ENCODE results near the gene PTPRK.

PTPRK gene

DNA sequence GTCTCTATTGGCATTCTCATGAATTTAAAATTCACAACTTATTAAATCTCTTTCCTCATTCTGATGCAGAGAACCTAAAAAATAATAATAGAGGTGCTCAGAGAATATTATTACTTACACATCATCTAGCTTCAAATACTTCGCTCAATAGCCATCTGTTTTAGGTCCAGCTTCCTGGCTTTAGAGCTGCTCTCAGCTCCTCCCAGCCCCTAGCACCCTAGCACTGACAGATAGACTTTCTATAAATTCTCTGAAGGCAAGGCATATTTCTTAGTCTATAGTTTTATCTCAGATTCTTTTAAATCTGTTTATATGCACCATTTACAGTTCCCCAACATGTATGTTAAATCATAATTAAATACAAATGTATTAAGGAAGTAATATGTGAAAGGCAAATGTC lies 281.3 kb downstream of the PTPRK start:
- no peak for DNase-seq

DNA sequence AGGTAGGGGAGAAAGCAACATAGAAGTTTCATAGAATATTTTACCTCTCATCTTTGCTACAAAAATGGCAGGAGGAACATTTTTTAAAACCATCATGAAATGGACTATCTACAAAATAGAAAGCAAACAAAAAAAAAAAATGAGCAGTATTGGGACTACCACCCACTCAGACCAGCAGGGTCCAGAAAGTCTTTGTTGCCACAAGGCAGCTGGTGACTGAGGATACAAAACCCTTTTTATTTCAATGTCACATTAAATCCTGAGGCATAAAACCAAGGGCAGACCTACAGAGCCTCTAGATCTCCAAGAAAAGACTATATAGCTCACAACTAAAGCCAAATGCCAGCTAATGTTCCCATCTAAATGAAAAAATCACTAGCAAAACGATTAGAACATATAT lies 282.2 kb downstream of the PTPRK start:
- no peak for DNase-seq

DNA sequence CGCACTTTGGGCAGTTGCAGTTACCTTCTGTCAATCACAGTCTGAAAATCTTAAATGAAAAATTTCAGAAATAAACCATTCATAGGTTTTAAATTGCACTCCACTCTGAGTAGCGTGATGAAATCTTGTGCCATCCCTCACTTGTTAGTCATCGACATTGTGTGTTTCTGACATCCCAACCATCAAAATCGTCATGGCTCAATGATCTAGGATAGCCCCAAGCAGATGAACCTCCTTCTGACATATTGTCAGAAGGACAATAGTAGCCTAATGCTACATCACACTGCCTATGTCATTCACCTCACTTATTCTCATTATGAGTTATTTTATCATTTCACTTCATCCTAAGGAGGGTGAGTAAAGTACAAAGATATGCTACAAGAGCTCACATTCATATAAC lies 284.8 kb downstream of the PTPRK start:
- no peak for DNase-seq

DNA sequence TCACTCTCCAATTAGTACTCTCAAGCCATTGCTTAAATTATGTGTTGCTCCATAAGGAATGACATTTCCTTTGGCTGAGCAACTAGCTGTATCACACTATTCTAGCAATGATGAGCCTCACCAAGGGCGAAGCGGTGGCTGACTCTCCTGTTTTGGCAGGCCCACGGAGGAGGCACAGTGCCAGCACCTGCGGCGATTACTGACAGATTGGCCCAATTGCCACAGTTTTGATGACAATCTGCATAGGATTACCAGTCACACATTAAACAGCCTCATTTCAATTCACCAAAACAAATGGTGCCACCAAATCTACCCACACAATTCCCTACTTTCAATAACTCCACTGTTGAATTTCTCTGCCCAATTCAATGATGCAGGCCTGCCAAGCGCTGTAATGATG lies 286.9 kb downstream of the PTPRK start:
- DNase-seq, result no peak

DNA sequence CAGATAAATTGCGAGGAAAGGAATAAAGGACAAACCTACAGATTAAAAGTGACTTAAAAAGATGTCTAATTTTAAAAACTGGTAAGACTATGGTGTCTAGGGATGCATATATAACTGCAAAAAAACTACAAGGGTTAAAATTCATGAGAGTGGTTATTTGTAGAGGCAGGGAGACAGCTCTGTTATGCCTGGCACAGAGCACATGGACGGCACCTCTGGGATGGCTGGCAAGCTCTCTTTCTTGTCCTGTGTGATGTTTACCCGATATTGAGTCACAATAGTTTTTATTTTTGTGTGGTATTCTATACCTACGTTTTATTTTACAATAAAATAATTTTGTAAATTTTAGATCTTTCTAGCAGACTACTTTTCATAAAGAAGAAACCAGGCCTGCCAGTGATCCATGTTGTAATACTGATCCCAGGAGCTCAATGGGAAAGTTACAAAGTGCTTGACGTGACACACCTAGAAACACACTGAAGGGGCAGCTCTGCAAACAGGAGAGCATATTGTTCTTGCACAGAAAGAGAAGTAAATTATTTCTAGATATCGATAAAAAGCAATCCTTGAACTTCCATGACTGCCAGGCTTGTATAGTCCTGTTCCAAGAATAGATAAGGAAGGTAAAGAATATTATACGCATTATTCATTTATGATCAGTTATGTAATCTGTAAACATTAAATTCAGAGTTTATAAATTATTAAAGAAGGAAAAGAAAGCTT lies 290.0 kb downstream of the PTPRK start:
- DNase-seq, result no peak

DNA sequence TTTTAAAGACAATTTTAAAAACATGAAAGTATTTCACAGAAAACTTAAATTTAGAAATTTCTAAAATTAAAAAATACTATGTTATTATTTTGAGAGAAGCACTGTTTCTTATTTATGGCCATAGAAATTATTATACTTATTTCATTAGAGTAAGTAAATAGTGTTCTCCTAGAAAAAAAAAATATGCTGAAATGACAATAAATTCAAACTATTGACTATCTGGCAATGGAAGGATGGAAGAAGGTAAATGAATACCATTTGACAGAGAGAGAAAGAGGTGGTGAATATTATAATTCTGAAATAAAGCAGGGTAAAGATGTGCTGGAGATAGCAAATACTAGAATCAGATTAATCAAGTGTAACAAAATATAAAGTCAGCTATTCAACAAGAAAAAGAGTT lies 294.8 kb downstream of the PTPRK start:
- DNase-seq, result no peak

DNA sequence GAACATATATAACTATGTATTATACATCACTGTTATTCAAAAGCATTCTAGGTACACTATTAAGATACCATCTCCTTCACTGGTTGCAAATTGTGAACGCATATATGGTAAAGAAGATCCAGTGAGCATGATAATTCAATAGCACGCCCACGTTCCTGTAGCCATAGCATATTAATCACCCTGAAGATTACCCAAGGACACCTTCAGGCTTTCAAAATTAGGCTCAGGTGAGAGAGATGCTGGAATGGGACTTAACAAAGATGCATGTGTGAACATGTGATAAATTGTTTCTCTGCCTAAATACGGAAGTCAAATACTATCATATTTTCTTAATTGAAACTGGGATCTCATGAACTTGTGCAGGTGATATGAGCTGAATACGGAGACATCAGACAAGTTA lies 303.5 kb downstream of the PTPRK start:
- no peak for DNase-seq

DNA sequence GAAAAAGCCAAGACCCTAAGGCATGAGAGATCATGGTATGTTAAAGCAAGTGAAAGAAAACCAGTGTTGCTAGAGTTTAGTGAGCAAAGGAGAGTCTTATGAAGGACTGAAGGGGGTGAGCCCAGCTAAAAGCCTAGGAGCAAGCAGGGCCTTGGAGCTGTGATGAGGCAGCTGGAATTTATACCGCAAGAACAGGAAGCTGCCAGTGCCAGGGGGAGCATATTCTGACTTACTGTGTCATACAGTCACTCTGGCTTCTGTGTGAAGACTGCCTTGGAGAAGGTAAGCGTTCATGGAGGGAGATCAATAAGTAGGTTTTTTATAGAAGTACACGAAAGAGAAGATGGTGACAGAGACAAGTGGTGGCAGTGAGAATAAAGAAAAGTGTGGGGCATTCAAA lies 310.6 kb downstream of the PTPRK start:
- no peak for DNase-seq

DNA sequence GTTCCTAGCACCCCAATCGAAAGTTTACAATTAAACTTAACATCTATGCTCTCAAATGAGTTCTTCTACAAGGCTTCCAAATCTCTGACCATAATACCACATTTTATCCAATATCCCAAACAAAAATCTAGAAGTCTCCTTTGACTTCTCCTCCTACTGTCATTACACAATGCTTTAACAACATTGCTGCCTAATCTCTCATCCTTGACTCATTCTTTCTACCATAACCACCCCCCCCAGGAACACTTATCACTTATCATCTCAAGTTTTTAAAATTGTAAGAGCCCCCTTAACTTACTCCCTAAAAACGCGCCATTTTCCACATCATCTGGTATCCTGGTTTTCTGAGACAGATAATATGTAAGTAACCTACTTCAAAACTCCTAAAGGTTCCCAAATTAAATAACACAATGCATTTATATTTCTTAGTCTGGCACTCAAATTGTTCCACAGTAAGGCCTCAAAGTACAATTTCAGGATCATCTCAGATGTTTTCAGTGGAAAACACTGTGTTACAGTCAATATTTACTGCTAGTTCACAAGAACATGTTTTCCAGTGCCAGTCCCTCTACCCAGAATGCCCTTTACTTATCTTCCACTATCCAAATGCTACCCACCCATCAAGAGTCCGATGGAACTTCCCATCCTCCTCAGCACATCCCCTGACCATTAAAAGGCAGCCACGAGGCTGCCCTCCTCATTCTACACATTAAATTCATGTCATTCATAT lies 311.4 kb downstream of the PTPRK start:
- DNase-seq, result no peak

DNA sequence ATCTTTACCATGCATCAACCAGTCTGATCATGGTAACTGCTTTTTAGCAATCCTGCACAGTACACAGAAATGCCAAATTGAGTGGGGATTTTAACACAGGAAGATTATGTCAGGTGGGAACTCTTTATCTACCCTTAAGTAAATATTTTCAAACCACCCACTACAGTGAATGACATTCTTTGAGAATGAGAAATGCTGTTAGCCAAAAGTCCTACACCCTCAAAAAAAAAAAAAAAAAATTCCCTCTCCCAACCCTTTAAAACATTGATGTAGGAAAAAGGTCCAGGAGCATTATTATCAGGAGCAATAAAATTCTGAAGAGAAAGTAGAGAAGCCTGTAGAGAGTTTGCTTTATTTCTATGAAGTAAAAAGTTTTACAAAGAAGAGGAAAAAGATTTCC lies 312.3 kb downstream of the PTPRK start:
- DNase-seq, result no peak

DNA sequence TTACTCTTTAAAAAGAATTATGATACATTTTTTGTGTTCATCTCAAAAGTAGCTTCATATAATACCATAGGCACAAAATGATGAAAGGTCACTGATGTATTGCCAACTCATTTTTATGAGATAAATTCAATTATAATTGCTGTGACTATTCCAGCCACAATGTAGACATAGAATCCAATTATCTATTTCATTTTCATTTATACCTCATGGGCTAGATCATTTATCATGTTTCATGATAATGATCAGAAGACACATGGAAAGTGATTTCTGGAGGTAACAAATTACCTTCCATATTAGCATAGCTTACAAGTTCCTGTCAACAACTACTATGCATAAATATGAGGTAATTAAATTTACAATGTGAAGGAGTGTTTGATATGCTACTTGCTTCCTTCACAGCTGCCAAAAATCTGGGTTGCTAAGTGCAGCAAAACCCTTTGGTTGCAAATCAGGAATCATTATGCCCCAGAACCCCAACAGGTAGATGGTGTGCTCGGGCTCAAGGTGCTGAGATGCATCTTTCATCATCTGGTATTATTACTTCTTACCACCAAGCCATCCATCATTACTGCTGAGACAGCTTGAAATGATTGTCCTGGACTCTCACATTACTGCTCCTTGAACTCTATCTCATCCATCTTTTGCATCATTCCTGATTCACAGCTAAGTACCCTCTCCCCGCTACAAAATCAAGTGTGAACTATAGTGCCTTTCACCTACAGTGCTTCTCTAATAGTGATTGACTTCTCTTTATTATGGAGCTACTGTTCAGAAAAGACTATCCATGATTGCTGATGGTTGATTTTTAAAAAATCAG lies 313.6 kb downstream of the PTPRK start:
- no peak for DNase-seq

DNA sequence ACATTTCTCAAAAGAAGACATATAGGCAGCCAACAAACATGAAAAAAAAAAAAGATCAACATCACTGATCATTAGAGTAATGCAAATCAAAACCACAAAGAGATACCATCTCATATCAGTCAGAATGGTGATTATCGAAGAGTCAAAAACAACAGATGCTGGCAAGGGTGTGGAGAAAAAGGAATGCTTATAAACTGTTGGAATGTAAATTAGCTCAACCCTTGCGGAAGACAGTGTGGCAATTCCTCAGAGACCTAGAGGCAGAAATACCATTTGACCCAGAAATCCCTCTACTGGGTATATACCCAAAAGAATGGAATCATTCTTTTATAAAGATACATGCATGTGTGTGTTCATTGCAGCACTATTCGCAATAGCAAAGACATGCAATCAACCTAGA lies 315.8 kb downstream of the PTPRK start:
- DNase-seq, result no peak

DNA sequence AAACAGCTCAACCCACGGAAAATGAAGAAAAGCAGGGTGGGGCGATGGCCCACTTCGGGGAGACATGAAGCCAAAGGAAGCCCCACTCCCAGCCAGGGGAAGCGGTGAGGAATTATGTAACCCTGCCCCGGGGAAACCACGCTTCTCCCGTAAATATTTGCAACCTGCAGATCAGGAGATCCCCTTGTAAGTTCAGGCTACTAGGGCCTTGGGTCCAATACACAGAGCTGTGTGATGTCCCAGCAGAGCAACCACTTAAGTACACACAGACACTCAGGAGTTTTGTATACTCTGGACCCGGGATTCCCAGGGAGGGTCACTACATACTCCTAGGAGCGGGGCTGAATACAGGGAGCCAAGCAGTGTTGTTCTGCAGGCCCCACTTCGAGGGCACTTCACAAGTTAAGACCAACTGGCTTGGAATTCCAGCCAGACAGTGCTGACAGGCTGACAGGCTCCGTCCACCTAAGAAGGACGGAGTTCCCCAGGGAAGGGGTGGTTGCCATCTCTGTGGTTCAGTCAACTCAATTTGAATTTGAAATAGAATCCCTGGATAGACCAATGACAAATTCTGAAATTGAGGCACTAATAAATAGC lies 318.1 kb downstream of the PTPRK start:
- DNase-seq, result no peak

DNA sequence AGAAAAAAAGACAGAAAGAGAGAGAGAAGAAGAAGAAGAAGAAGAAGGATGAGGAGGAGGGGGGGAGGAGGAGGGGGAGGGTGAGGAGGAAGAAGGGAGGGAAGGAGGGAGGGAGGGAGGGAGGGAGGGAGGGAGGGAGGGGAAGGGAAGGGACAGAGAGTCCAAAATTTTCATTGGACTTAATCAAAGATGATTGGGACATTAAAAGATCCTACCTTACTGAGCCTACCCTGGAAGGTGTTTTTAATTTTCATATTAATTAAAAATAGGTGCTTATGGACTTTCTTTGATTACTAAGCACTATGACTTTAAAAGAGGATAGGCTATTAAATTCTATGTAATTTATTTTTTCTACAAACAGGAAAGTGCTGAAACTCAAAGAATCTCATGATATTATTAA lies 319.6 kb downstream of the PTPRK start:
- DNase-seq, result no peak

DNA sequence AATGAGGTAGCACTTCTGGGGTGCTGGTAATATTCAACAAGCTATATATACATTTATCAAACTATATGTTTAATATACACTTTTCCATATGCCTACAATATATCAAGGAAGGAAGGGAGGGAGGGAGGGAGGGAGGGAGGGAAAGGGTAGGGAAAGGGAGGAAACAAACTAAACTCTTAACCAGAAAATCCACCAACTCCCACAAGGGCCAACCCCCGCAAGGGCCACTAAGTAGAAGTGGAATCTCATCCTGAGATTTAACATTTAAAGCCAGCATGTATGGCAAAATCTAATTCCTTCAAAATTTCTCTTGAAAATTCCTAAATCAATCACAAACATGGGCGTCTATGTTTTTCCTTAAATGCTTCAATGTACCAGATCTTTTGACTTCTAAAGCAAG lies 320.9 kb downstream of the PTPRK start:
- no peak for DNase-seq

DNA sequence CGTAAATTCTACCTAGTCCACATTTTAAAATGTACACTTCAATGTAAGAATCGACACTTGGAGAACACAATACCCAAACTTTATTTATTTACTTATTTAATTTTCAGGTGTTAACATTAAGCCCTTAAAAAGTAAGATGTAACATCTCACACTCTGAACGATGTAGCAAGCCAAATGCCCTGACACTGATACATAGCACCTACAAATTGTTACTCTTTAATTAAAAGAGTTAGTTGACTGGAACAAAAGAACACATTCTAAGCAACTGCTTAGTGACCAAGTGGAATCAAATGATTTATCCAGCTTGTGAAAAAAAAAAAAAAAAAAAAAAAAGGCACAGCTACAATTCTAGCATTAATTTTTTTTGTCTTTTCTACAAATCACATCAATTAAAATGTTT lies 327.4 kb downstream of the PTPRK start:
- DNase-seq, result no peak

DNA sequence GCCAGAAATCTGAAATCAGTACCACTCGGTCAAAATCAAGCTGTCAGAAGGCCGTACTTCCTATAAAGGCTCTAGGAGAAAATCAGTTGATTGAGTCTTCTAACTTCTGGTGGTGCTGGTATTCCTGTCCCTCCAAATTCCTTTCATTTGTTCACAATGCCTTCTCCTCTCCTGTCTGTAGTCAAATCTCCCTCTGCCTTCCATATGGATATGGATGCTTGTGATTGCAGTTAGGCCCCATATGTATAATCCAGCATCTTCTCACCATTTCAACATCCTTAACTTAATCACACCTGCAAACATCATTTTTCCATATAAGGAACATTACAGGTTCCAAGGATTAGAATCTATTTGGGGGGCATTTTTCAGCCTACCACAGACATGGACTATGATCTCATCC lies 331.7 kb downstream of the PTPRK start:
- no peak for DNase-seq

DNA sequence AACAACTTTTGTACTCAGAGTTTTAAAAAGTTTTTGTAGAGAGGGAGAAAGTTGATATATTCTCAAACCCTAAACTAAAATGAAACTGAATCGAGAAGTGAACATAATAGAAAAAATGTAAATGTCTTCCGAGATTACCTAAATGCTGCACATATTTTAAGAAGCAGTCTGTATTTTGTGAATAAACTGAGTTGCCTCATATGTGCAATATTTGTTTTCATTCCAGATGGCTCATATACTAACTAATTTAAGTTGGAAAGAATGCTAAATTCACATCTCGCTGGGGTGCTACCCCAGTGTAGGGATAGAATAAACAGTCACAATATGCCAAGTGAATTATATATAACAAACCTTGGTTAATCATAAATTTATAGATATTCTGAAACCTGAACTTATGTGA lies 333.7 kb downstream of the PTPRK start:
- no peak for DNase-seq

DNA sequence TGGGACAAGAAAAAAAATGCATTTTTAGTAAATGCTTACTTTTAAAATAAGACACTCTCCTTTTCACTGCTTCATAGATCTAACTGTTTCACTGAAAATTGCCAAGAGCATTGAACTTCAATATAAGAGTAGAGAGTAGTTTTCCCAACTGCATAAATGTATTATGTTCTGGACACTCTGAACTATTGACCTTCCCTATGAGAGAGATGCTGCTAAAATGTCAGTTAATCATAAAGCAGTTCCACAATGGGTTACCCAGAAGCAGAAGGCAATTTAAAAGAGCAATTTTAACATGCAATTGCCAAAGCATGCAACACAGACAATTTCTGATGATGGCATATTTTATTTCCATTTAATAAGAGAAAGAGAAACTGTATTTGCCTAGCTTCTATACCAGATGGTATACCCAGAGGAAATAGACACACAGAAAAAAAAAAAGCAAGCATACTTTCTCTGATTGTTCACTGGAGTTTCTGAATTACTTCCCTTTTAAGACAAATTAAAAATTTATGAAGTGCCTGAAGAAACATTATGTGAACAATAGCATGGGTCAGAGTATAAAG lies 340.4 kb downstream of the PTPRK start:
- DNase-seq, result no peak

DNA sequence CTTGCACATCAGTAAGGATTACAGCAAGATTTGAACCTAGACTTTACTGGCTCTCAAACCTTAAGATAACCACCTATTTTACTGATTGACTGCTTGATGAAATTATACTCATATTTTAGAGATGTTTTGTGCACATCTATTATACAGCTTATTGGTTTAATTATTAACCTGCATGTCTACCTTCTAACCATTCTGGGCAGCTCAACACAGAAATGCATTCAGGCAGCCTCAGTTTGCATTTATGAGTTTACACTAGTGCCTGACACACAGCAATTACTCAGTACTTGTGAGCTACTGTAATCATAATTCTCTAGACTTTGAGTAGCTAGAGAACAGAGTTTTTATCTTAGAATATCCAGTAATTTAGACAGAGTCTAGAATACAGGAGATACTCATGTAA lies 345.7 kb downstream of the PTPRK start:
- no peak for DNase-seq

DNA sequence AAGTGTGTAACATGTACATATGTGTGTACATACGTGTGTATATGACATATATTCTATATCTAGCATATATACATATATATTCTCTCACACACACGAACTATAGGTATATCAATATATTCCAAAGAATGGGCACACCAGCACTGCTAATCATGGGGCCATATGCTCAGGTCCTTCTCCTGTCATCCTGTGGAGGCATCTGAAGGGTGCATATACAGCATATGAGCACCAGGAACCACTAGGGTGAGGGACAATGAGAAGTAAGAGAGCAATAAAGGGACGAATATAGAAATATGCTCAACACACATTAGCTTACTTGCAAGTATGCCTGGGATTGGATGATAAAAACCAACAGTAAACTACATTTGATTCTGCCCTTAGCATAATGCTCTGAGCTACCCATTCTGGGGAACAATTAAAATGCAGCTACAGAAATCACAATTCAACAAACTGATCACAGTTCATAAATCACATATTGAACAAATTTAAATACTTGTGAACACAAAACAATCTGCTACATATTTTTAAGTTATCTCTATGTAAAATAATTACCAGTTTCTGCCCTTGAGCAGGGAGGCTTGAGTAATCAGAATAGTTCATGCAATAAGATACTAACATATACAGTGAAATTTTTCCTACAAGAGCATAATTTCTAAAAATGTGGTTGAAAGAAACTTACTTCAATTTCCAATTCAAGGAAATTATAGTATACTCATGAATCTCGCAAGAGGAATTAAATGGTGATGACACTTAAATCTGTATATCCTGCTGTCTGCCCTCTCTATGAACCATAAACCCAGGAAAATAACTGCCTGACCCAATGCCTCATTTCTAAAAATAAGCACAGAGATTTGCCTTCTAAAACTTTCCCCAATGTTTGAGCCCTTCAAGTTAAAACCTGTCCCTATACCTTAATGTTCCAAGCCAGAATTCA lies 347.4 kb downstream of the PTPRK start:
- DNase-seq, result no peak

DNA sequence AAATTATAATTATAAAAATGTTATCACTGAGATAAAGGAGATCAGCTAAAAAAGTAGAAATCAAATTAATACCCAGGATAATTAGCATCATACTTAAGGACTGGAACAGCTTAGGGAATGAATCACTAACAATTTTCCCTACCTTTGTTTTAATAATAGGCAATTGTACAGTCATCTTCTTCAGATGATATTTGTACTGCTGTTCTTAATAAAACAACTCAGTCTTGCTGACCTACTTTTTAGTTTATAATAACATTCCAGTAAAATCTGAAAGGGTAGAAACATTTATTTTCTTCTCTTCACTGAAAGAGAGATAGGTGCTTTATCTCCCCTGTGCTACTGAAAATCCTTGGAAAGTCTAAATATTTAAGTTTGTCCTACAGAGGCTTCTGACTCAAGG lies 348.3 kb downstream of the PTPRK start:
- DNase-seq, result no peak

All from NCI-H2107 (cell line).